ENCODE results near the gene HOGA1.
"Not testable (repeated sequence)": the region's sequence is repeated elsewhere in the genome, so short reads cannot be mapped to it uniquely, and the experiment has no call there.

HOGA1 gene

DNA sequence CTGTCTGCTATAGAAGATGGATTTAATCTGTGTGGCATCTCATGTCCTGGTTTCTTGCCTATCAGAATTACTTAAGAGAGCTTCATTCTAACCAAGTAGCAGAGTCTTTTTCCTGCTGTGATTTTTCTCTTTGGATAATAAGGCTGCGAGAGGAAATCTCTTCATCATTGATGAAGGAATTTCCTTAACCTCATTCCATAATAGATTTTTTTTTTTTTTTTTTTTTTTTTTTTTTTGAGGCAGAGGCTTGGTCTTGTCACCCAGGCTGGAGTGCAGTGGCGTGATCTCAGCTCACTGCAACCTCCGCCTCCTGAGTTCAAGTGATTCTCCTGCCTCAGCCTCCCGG lies 65.2 kb downstream of the HOGA1 start:
- DNase-seq (ENCODE audit: low read depth) = not testable (repeated sequence)

GRCh38 chr10:97650726-97651125 lies 66.5 kb downstream of the HOGA1 start:
- no peak for DNase-seq (ENCODE audit: low read depth)

- no peak for DNase-seq (ENCODE audit: low read depth)
Observed at GRCh38 chr10:97651773-97652172, 67.6 kb downstream of the HOGA1 start.

DNA sequence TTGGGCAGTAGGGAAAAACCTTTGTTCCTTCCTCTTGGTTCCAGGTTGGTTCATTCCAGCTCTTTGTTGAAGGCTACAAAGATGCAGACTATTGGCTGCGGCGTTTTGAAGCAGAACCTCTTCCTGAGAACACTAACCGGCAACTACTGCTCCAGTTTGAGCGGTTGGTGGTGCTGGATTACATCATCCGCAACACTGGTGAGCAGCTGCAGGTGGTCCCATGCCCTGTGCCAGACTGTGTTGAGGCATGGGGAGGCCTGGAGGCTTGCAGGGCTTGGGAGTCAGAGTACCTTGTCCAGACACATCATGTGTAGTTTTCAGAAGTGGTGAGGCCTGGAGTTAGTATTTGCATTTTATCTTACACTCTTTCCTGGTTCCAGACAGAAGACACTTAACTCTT lies 72.6 kb downstream of the HOGA1 start:
- DNase-seq (ENCODE audit: low read depth) = no peak

DNA sequence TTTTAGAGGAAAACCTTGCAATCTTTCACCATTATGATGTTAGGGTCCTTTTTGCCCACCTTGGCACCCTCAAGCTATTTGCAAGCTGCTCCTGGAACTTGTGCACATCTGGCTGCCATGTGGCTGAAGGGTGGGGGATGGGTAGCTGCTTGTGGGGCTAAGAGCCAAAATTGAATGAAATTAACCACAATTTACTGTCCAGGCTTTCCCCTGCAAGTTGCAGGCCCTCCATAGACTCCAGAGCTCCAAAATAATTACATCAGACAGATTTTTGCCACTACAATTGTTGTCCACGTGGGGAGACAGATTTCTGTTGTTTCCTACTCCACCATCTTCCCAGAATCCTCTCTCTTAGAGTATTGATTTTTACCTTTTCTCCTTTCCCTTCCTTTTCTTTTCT lies 75.4 kb downstream of the HOGA1 start:
- DNase-seq (ENCODE audit: low read depth) = no peak

Measured in non-pigmented ciliary epithelial cell (primary cell).